GM21515 (cell line): ENCODE data around the gene GMIP.

Source experiments
- ATAC-seq: cut with Tn5 transposase; IDR thresholded peaks from one replicate; pipeline ENCODE4 v1.9.1; 2021; ENCODE audit not compliant: unreplicated experiment

The GMIP gene

DNA sequence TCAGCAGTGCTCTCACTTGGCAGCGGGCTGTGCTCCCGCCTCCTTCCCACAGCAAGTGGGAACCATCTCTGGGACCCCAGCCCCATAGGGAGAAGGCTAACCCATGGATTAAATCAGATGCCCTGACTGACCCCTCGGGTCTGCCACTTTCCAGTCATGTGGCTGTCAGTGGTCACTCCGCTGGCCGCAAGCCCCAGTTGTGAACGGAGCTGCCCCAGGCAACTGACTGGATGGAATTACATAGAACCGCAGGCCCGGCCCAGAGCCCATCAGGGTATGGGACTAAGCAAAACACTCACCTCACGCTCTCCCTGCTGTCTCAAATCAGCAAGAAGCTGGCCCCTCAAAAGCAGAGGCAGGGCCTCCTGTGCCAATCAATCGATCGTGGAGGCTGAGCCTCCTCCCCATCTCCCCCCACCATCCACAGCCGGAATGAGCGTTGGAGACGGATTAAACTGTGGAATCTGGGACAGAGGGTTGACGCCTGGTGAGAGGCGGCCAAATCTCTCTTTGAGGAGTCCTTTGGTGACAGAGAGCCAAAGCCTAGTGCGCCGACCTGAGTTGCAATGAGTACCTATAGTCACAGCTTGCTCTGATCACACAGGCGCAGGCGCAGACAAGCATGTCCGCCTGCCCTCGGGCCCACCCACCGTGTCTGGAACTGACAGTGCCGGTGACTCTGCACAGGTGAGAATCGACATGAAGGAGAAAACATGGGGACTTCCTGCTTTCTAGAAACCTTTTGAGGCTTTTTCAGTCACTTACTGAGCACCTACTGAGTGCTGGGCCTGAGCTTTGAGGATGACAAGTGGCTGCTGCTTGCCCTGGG, 63.7 kb downstream of the GMIP start:
- ATAC-seq: no peak
